Measurements from ENCODE around the gene SERPINB1. TPM values are rescaled to one million over a fixed set of nuclear protein-coding genes. Genes with fewer than 3 reads are reported as not detected.

The SERPINB1 gene
- total and polyA plus RNA-seq, 2 experiments from 2014 or later: 5.6 to 6.5 TPM

GRCh38 chr6:2834262-2834661 is 7.4 kb downstream of the SERPINB1 start (continued):
- no peak for TF ChIP-seq ZNF462 (CRISPR knock-in tag; IDR thresholded peaks at IDR 0.05)
- no peak for TF ChIP-seq POLR2AphosphoS5 (IDR thresholded peaks at IDR 0.05; ENCODE audit: low read depth)
- no peak for TF ChIP-seq ZNF331 (CRISPR knock-in tag; IDR thresholded peaks at IDR 0.05; ENCODE audit: low read depth)
- no peak for TF ChIP-seq NANOG (IDR thresholded peaks at IDR 0.05; ENCODE audit: borderline replicate concordance)
- TF ChIP-seq, protein P1, sequence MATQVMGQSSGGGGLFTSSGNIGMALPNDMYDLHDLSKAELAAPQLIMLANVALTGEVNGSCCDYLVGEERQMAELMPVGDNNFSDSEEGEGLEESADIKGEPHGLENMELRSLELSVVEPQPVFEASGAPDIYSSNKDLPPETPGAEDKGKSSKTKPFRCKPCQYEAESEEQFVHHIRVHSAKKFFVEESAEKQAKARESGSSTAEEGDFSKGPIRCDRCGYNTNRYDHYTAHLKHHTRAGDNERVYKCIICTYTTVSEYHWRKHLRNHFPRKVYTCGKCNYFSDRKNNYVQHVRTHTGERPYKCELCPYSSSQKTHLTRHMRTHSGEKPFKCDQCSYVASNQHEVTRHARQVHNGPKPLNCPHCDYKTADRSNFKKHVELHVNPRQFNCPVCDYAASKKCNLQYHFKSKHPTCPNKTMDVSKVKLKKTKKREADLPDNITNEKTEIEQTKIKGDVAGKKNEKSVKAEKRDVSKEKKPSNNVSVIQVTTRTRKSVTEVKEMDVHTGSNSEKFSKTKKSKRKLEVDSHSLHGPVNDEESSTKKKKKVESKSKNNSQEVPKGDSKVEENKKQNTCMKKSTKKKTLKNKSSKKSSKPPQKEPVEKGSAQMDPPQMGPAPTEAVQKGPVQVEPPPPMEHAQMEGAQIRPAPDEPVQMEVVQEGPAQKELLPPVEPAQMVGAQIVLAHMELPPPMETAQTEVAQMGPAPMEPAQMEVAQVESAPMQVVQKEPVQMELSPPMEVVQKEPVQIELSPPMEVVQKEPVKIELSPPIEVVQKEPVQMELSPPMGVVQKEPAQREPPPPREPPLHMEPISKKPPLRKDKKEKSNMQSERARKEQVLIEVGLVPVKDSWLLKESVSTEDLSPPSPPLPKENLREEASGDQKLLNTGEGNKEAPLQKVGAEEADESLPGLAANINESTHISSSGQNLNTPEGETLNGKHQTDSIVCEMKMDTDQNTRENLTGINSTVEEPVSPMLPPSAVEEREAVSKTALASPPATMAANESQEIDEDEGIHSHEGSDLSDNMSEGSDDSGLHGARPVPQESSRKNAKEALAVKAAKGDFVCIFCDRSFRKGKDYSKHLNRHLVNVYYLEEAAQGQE (IDR thresholded peaks at IDR 0.05; ENCODE audit: unreplicated experiment): no peak
- TF ChIP-seq ZNF114 (CRISPR knock-in tag; IDR thresholded peaks at IDR 0.05): no peak
- TF ChIP-seq EZH2 (IDR thresholded peaks at IDR 0.05; ENCODE audit: low read depth, unreplicated experiment): no peak

All from GM23338 (cell line).